NCI-H82 (cell line): ENCODE data around the gene ARHGAP35.
"Not testable (repeated sequence)": the region's sequence is repeated elsewhere in the genome, so short reads cannot be mapped to it uniquely, and the experiment has no call there.

Source experiments
- DNase-seq: peaks from one replicate; lab custom pipeline; 2025; lab: John Stamatoyannopoulos, UW

Gene ARHGAP35

DNA sequence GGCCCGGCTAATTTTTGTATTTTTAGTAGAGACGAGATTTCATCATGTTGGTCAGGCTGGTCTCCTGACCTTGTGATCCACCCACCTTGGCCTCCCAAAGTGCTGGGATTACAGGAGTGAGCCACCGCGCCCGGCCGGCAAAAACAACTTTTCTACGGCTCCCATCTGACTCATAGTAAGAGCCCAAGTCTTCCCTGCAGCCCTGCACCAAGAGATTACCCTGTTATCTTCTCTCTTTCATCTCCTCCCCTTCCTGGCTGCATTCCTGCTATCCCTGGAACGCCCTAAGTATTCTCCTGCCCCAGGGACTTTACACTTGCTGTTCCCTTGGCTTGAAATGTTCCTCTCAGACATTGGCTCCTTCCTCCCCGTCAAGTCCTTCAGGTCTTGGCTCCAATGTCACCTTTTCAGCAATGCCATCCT is 16.7 kb upstream of the ARHGAP35 start:
- no peak for DNase-seq

DNA sequence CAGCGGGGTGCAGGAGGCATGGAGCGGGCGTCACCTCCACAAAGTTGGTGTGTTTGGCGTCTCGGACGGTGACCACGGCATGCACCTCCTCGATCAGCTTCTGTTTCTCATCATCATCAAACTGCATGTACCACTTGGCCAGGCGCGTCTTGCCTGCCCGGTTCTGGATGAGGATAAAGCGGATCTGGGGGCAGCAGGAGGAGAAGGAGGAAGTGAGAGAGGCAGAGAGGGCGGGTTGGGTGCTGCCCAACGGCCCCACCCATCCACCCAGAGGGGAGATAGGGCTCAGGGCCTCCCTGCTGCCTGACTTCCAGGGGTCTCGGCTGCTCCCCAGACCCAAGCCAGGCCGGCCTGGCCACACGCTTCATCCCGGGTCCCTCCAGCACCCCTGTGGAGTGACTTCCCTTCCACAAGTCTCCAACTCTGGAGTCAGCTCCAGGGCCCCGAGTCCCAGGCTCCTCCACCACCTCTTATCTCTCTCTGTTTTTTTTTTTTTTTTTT is 14.8 kb upstream of the ARHGAP35 start:
- no peak for DNase-seq

DNA sequence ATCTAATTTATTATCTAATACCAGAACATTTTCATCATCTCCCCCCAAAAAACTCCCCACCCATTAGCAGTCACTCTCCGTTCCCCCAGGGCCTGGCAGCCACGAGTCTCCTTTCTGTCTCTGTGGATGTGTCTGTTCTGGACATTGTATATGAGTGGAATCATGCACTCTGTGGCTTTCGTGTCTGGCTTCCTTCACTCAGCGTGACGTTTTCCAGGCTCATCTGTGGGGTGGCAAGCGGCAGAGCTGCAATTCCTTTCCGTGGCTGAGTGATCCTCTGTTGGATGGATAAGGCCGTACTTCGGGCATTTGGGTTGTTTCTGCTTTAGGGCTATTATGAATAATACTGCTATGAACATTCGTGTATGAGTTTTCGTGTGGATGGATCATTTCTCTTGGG is 13.3 kb upstream of the ARHGAP35 start:
- DNase-seq, result no peak

GRCh38 chr19:46848389-46848788 is 12.4 kb upstream of the ARHGAP35 start:
- no peak for DNase-seq

GRCh38 chr19:46849610-46850009 is 11.2 kb upstream of the ARHGAP35 start:
- no peak for DNase-seq

DNA sequence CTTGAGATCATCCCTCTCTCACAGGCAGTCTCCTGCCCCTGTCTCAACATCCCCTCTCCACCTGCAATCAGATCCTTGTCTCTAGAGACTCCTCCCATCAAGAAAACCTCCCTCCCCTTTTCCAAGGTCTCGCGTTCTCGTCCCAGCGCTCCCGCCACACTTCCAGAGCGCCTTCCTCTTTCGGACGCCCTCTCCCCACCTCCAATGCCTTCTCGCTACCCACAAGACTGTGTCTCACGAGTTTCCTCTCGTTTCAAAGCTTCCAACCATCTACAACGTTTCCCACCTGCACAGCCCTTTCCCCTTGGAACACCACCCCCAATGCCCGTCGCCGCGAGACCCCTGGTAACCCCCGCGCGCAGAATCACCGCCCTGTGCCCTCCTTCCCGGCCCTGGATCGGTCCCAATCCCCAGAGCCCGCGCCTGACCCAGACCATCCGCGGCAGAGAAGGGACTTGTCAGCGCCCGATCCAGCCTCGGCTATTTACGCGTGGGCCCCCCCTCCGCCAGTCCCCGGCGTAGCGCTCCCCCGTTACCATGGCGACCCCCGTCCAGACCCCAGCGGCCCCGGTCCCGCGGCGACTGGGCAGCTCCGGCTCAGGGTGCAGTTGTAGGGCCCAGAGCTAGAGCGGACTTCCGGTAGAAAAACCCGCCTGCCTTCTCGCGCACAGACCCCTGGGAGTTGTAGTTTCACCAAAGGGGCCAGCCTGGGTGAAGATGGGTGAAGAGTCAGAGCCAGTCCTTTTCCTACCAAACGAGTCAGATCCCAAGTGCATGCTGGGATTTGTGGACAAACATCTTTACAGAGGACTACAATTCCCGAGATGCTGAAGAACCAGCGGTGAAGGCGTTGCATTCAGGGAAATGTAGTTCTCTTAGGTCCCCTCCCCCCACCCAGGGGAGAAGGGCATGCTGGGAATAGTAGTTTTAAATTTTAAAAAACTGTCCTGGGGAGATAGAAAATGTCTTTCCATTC is 10.3 kb upstream of the ARHGAP35 start, which contains the start of gene AP2S1:
Gene AP2S1 (minus strand): TSS at position 619 of the 976 bp plus-strand sequence. CDS start 80 bp downstream, at position 539.
- DNase-seq, result peak; percentile 100

DNA sequence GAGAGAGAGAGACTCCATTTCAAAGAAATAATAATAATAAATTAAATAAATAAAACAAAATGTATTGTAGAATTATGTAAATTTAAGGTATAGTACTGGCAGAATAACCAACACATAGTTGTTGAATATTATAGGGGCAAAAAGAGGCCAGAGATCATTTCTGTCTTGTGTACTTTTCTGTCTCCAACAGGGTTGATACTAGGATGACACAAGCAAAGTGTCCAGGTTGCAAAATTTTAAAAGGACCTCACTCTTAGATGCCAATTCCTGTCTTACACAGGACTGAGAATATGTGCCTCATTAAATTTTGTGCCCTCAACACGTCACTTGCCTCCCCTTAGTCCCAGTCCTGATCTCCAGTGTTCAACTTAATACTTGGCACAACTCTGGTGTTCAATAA is 8.0 kb upstream of the ARHGAP35 start:
- DNase-seq, result no peak

GRCh38 chr19:46854698-46855097 is 6.1 kb upstream of the ARHGAP35 start:
- not testable (repeated sequence) for DNase-seq

DNA sequence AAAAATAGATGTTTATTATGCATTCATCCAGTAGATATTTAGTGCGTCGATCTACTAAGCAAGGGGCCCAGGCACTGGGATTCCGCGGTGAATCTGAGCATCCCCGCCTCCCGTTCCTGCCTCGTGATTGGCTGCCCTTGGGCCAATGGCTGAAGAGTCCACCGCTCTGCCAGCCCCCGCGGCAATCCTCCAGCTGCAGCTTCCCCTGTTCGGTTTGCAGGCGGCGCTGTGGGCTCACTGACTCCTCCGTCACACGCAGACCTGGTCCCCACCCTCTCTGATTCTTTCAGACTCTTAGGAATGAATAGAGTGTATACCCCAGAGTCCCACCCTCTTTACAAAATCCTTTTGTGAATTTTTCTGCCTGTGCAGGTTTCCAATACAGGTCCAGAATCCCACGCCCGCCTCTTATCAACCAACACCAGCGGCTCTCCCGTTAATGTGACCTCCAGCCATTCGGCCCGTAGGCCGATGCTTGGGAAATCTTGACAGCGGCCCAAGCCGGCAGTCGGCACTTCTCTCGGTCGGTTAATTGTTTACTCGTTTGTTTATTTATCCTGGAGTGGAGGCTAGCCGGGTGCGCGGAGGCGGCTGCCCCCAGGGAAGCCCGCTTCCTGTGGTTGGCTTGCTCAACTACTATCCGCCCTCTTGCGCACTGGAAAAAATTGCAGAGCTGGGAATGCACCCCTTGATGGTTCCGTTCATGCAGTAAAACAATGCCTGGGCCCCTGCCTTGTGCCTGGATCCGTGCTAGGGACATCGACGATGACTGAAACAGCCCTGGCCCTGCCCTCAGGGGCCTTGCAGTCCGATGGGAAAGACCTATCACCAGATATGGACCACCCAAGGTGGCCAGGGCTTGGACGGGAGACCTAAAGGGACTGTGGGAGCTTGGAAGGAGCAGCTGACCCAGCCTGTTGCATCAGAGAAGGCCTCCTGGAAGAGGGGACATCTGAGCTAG is 4.5 kb upstream of the ARHGAP35 start:
- peak; percentile 97 for DNase-seq

DNA sequence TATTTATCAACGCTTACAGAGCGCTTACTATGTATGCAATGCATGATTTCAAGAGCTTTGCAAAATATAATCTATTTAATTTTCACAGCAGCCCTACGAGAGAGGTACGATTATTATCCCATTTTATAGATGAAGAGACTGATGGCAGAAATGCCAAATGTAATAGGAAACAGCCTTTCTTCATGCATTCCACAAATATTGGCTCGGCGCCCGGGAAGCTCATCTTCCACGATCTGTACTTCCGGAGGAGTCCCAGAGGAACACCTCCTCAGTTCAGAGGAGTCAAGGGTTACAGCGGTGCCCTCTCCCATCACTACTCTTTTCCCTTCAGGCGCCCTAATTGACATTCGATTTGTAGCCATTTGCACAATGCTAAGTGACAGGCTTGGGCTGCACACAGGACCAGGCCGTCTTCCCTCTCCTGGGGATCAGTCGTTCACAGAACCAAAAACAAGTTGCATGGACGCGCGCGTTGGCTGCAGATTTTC is 1.1 kb upstream of the ARHGAP35 start:
- peak; percentile 96 for DNase-seq

GRCh38 chr19:46860125-46860845 is 512 bp upstream of the ARHGAP35 start:
- peak; percentile 100 for DNase-seq

DNA sequence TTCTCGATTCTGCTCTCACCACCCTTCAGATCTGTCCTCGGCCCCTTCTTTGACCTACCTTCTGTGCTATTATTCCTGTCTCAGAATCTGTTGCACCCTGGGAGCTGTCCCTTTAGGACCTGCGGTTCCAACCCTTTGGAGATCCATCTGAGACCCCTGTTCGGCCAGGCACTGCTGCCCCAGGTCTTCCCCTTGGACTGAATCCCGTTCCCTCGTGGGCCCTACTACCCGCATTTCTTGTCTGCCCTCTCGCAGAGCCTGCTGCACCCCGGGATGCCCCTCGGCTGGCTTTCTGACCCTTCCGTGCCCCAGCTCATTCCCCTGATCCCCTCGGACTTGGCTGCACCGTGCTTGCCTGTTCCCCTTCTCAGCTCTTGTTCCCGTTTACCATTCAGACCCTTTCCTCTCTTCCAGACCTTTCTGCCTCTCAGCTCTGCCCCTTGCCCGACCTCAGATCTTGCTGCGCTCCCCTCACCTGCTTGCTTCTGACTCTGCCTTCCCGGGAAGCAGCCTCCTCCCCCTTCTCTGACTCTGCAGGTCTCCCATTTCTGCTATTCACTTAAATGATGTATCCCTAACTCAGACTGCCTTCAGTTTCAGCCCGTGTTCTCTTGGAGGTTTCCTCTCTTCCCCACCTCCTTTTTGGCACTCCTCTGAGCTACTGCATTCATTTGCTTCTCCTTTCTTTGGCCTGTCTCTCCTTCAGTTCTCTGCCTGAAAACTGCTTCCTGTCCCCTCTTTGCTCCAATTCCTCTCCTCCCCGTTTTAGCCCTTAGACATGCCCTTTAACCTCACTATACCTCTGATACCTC is 1.1 kb downstream of the ARHGAP35 start:
- DNase-seq, result peak; percentile 46

GRCh38 chr19:46862503-46862834 is 1.7 kb downstream of the ARHGAP35 start:
- no peak for DNase-seq

- DNase-seq, result peak; percentile 40
Observed at GRCh38 chr19:46862974-46863632, 2.3 kb downstream of the ARHGAP35 start.

GRCh38 chr19:46863818-46864629 is 3.2 kb downstream of the ARHGAP35 start:
- peak; percentile 35 for DNase-seq

DNA sequence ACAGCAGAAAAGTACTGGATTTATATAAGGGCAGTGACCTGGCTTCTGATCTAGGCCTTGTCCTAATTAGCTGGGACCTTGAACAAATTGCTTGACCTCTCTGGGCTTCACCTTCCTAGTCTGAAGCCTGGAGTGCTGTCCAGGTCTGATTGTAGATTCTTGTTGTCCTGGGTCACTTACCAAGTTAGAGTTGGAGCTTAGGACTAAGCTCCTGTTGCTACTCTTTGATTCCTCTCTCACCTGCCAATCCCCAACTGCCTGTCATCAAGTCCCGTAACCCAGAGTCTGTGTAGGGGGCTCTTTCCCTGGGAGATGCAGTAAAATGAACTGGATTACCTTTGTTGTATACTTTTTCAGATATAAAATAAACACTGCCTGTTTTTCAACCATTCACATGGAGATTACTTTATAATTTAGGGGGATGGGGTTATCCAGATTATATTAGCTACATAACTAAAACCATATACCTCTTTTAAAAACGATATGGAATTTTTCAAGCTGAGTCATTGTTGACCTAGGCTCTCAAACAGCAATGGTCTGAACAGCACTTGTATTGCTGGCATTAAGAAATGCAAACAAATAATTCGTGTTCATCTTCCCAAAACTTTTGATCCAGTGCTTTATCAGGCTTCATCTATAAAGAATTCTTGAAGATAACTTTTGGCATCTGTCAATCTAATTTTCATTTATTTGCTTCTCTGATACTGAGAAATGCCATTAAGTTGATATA is 5.8 kb downstream of the ARHGAP35 start:
- peak; percentile 45 for DNase-seq

DNA sequence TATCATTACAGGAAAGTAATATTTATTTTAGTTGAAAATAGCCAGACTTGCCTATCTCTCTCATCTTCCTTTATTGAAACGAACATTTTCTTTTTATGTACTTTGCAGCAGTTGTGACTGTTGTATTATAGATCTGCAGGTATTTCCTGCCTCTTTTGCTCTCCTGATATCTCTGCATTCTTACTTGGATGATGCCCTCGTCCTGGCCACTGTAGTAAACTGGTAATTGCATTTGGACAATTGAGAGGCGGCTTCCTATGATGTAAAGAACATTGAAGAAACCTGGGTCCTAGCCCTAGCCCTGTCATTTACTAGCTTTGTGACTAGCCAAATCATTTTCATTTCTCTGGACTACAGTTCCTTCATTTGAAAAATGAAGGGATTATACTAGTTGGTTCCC is 6.4 kb downstream of the ARHGAP35 start:
- no peak for DNase-seq

DNA sequence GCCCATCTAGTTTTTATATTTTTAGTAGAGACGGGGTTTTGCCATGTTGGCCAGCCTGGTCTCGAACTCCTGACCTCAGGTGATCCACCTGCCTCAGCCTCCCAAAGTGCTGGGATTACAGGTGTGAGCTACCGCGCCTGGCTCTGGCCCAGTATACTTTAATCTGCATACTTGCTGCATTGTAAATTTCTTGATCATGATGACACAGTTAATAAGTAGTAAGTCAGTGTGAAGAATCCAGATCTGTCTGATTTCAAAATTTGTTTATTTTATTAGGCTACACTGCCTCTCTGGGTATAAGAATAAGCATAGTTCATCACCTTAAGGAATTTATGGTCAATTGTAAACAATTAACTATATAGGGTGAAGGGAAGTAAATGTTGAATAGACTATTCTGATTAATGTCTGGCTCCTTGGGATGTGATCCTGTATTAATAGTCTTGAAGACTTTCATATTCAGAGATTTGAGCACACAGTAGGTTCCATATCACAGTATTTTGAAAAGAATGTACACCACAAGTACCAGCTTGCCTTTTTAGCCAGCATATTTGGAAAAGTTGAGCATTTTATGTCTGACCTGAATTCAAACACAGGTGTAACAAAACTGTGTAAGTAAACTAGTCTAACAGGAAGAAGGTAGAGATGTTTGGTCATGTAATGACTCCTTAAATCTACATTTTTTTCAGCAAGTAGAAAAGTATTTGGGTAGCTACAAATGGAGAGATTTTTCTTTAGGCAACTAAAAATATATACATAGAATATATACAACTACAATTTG is 7.4 kb downstream of the ARHGAP35 start:
- no peak for DNase-seq
